DND-41 (cell line): ENCODE data around the gene CAPN5.
"Not testable (repeated sequence)": the region's sequence is repeated elsewhere in the genome, so short reads cannot be mapped to it uniquely, and the experiment has no call there.

Experiments
- ATAC-seq: fragments of 200-7000 bp; cut with Tn5 transposase; 3 replicates; pipeline ENCODE4 v1.9.1; 2021; ENCODE audit warnings: low read depth; ENCODE audit not compliant: insufficient read depth
- DNase-seq: peaks from one replicate; pipeline ENCODE4 v3.0.0-alpha.2; 2020
- H2AFZ ChIP-seq: 2 replicates; pipeline ENCODE4 v1.6.0; 2012; ENCODE audit warnings: low read depth, low read length
- H3K27ac ChIP-seq: 2 replicates; pipeline ENCODE4 v1.5.1; 2012; ENCODE audit warnings: low read length, inconsistent platforms
- H3K27me3 ChIP-seq: fragments of 200-600 bp; sonication (generic); 2 replicates; pipeline ENCODE4 v1.6.0; 2012; ENCODE audit warnings: low read length, mild to moderate bottlenecking, inconsistent platforms; ENCODE audit not compliant: insufficient read depth, poor library complexity
- H3K36me3 ChIP-seq: 2 replicates; pipeline ENCODE4 v1.5.1; 2012; ENCODE audit warnings: low read length, inconsistent platforms; ENCODE audit not compliant: insufficient read depth
- H3K4me1 ChIP-seq: 2 replicates; pipeline ENCODE4 v1.5.1; 2012; ENCODE audit warnings: mild to moderate bottlenecking, low read length; ENCODE audit not compliant: insufficient read depth
- H3K4me2 ChIP-seq: 2 replicates; pipeline ENCODE4 v1.6.0; 2012; ENCODE audit warnings: mild to moderate bottlenecking, moderate library complexity, low read length, inconsistent platforms; ENCODE audit not compliant: insufficient read depth
- H3K4me3 ChIP-seq, 2 experiments: fragments of 200-600 bp in 1 of 2; shearing (Covaris generic) in 1 of 2; 2 replicates each; pipeline ENCODE4 v1.5.1; 2012 to 2016; ENCODE audit warnings: inconsistent platforms in 2 of 2, low read length in 2 of 2, mild to moderate bottlenecking in 2 of 2, low read depth in 1 of 2, moderate library complexity in 1 of 2
- H3K79me2 ChIP-seq: 2 replicates; pipeline ENCODE4 v1.6.0; 2012; ENCODE audit warnings: low read length, inconsistent platforms; ENCODE audit not compliant: insufficient read depth
- H3K9ac ChIP-seq: 2 replicates; pipeline ENCODE4 v1.6.0; 2012; ENCODE audit warnings: low read depth, mild to moderate bottlenecking, inconsistent platforms, low read length, moderate library complexity
- H3K9me3 ChIP-seq: 2 replicates; pipeline ENCODE4 v1.5.1; 2012; ENCODE audit warnings: low read length, moderate library complexity, mild to moderate bottlenecking, inconsistent platforms; ENCODE audit not compliant: insufficient read depth, severe bottlenecking
- H4K20me1 ChIP-seq: 2 replicates; pipeline ENCODE4 v1.6.0; 2012; ENCODE audit warnings: low read length; ENCODE audit not compliant: insufficient read depth
- EZH2 ChIP-seq: IDR thresholded peaks from 3 replicates; pipeline ENCODE4 v1.6.1; 2012; ENCODE audit warnings: borderline replicate concordance, low read depth, mild to moderate bottlenecking, moderate library complexity, low read length, inconsistent platforms; ENCODE audit not compliant: severe bottlenecking
- TF ChIP-seq, protein P1 (sequence below): IDR thresholded peaks from 2 replicates; pipeline ENCODE4 v1.5.1; 2012; ENCODE audit warnings: borderline replicate concordance, low read length, moderate library complexity, mild to moderate bottlenecking; ENCODE audit not compliant: poor library complexity, severe bottlenecking; ENCODE audit errors: extremely low read depth

Gene CAPN5

DNA sequence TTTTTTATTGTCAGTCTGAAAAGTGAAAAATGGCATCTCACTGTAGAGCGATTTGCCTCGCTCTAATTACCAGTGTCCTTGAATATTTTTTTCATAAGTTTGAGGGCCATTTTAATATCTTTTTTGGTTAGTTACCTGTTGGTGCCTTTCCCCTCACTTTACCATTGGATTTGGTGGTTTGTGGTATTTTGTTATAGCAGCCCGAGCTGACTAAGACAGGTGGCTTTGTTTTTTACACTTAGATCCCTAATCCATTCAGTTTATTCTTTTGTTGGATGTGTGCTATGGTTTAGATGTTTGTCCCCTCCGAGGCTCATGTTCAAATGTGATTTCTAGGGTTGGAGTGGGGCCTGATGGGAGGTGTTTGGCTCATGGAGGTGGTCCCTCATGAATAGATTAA is 6.5 kb upstream of the CAPN5 start:
- Histone ChIP-seq H3K36me3 (no peaks in the 10 kb centered on the region), H3K9me3 (peaks cover 15% of the 10 kb centered on the region), H3K4me1 (no peaks in the 10 kb centered on the region), H3K4me3 (no peak overlapping the region), H4K20me1 (no peaks in the 10 kb centered on the region), H3K27me3 (peaks cover 3% of the 10 kb centered on the region), H3K4me2 (no peak overlapping the region), H3K27ac (no peak overlapping the region), H3K9ac (no peak overlapping the region), H3K79me2 (no peaks in the 10 kb centered on the region), H2AFZ (no peak overlapping the region)
- DNase-seq, result no peak
- no peak for TF ChIP-seq EZH2
- TF ChIP-seq, protein P1, sequence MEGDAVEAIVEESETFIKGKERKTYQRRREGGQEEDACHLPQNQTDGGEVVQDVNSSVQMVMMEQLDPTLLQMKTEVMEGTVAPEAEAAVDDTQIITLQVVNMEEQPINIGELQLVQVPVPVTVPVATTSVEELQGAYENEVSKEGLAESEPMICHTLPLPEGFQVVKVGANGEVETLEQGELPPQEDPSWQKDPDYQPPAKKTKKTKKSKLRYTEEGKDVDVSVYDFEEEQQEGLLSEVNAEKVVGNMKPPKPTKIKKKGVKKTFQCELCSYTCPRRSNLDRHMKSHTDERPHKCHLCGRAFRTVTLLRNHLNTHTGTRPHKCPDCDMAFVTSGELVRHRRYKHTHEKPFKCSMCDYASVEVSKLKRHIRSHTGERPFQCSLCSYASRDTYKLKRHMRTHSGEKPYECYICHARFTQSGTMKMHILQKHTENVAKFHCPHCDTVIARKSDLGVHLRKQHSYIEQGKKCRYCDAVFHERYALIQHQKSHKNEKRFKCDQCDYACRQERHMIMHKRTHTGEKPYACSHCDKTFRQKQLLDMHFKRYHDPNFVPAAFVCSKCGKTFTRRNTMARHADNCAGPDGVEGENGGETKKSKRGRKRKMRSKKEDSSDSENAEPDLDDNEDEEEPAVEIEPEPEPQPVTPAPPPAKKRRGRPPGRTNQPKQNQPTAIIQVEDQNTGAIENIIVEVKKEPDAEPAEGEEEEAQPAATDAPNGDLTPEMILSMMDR, result no peak
- ATAC-seq, result no peak

DNA sequence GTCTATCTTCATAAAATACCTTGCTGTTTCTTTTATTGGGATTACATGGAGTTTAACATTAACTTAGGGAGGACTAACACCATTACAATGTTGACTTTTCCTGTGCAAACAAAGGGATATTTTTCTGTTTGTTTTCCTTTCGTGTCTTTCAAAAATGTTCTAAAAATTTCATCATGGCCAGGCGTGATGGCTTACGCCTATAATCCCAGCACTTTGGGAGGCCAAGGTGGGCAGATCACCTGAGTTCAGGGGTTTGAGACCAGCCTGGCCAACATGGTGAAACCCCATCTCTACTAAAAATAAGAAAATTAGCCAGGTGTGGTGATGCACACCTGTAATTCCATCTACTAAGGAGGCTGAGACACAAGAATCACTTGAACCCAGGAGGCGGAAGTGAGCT is 5.5 kb upstream of the CAPN5 start:
- not testable (repeated sequence) for H3K79me2 ChIP-seq, DNase-seq, H3K4me1 ChIP-seq, ATAC-seq, H4K20me1 ChIP-seq, H3K4me2 ChIP-seq, H3K9ac ChIP-seq, H3K36me3 ChIP-seq, H2AFZ ChIP-seq, H3K4me3 ChIP-seq, H3K27me3 ChIP-seq, H3K27ac ChIP-seq
- H3K9me3 ChIP-seq, result peaks cover 10% of the 10 kb centered on the region

DNA sequence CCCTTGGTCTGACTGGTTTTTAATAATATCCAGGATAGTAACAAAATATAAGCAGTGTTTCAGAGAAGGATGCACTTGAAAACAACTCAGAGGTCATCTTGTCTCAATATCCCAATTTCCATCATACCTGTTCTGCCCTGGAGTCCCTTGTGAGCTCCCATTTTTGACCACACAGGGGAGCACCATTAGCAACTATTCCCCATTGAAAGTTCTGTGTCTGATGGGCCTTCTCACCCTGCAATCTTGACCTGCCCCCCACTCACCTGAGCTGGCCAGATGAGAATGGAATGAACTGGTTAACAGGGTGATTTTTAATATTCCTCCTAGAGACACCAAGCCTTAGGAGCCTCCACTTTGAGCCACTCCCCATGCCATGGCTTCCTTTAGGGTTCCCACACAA is 3.8 kb upstream of the CAPN5 start:
- no peak overlapping the region for H3K4me2 ChIP-seq
- ATAC-seq (no peak), DNase-seq (no peak)
- no peaks in the 10 kb centered on the region for H3K36me3 ChIP-seq
- no peak overlapping the region for H3K9ac ChIP-seq
- peaks cover 17% of the 10 kb centered on the region for H3K4me1 ChIP-seq
- H3K27ac ChIP-seq, result no peak overlapping the region
- no peaks in the 10 kb centered on the region for H4K20me1 ChIP-seq
- TF ChIP-seq, protein P1, result no peak
- TF ChIP-seq EZH2, result no peak
- H2AFZ ChIP-seq, result no peak overlapping the region
- H3K79me2 ChIP-seq, result no peaks in the 10 kb centered on the region
- peaks cover 3% of the 10 kb centered on the region for H3K27me3 ChIP-seq
- no peaks in the 10 kb centered on the region for H3K9me3 ChIP-seq
- no peak overlapping the region for H3K4me3 ChIP-seq

DNA sequence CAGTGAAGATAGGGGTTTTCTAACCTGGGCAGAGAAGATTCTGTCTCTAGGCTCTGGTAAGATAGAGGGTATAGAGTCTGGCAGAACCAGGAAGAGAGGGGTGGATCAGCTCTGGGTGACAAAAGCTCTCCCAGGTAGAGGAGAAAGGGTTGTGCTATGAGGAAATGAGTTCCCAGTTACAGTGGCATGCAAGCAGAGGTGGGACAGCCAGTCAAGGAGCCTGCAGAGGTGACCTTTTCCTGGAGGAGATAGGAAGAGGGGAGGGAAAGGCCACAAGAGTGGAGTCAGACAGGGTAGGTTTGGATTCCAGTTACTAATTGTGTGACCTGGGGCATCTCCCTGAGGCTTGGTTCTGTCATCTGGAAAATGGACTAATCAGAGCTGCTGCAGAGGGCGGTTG is 3.4 kb upstream of the CAPN5 start:
- no peak overlapping the region for H2AFZ ChIP-seq
- no peak overlapping the region for H3K9ac ChIP-seq
- H3K4me3 ChIP-seq, result no peak overlapping the region
- no peaks in the 10 kb centered on the region for H3K36me3 ChIP-seq
- no peak overlapping the region for H3K27ac ChIP-seq
- no peaks in the 10 kb centered on the region for H4K20me1 ChIP-seq
- TF ChIP-seq EZH2, result no peak
- TF ChIP-seq, protein P1, result no peak
- DNase-seq (no peak), ATAC-seq (no peak)
- no peaks in the 10 kb centered on the region for H3K9me3 ChIP-seq
- peaks cover 3% of the 10 kb centered on the region for H3K27me3 ChIP-seq
- H3K79me2 ChIP-seq, result no peaks in the 10 kb centered on the region
- no peak overlapping the region for H3K4me2 ChIP-seq
- peaks cover 21% of the 10 kb centered on the region for H3K4me1 ChIP-seq
